Pancreas (tissue), 10 donors: ENCODE data around the gene AGPS. TPM values are rescaled to one million over a fixed set of nuclear protein-coding genes. Genes with fewer than 3 reads are reported as not detected.

ENCODE experiments used
- ATAC-seq, 4 donors: fragments of 200-7000 bp; cut with Tn5 transposase; one replicate each; pipeline versions ENCODE4 v1.8.0 to v1.9.1; 2020; ENCODE audit warnings: mild to moderate bottlenecking in 4 of 4, moderate library complexity in 4 of 4
- DNase-seq, 6 donors: peaks; one replicate each; pipeline ENCODE4 v3.0.0-alpha.2; 2020
- FAIRE-seq: peaks from 2 replicates; lab custom pipeline; 2012; peaks lifted over from hg19 to GRCh38; lab: Jason Lieb, UNC
- H3K27ac ChIP-seq, 4 donors: fragments of 200-600 bp; sonication (generic); 1 replicate in 3 of 4; 2 replicates in 1 of 4; pipeline versions ENCODE4 v1.5.0 to v1.8.0; 2020
- H3K27me3 ChIP-seq, 4 donors: fragments of 200-600 bp; one replicate each; pipeline ENCODE4 v1.8.0; 2021
- H3K36me3 ChIP-seq, 3 donors: fragments of 200-600 bp; sonication (generic) in 1 of 3; one replicate each; pipeline versions ENCODE4 v1.5.0 to v1.8.0; 2020 to 2021
- H3K4me1 ChIP-seq, 3 donors: fragments of 200-600 bp; one replicate each; pipeline ENCODE4 v1.8.0; 2021
- H3K4me3 ChIP-seq, 4 donors: fragments of 200-600 bp; sonication (generic) in 2 of 4; one replicate each; pipeline versions ENCODE4 v1.5.0 to v1.8.0; 2020 to 2021
- H3K9me3 ChIP-seq, 4 donors: fragments of 200-600 bp; one replicate each; pipeline ENCODE4 v1.8.0; 2021
- CTCF ChIP-seq, 4 donors: fragments of 200-600 bp; sonication (generic) in 3 of 4; IDR thresholded peaks; one replicate each; pipeline versions ENCODE4 v1.5.0 to v1.8.0; 2021; ENCODE audit warnings: antibody characterized with exemption in 4 of 4
- WGBS, 2 donors: extraction: QIAGEN DNeasy Blood & Tissue Kit; methylation state at CpG; one replicate each; pipeline ENCODE4 v1.1.7; 2013; 5-methylcytosine and 5-hydroxymethylcytosine counted together
- intact Hi-C, 3 donors: fragments of 100-400 bp; cut with DNase I; formaldehyde crosslinking; loops; one replicate each; pipeline versions ENCODE4 v1.11.1 to v1.14.2; 2022
- polyA plus RNA-seq, 2 donors: library from polyadenylated mRNA; stranded (reverse); fragments of 200-250 nt; gene quantifications; one replicate each; pipeline ENCODE4 v1.2.3, GENCODE V29; 2013
- total RNA-seq, 6 donors: library from RNA; stranded (reverse); fragmentation: NEBNext Ultra II Directional in 4 of 6; extraction: Animal tissue kit (Norgen Biotek cat#: 25700) in 4 of 6; gene quantifications; one replicate each; pipeline versions ENCODE4 v1.2.1 to v1.2.4, GENCODE V29; 2021 to 2023
- donor health status: healthy with polysubstance abuse.
- donor health status: DM: no; HTN: no; CAD: no; lungs with moderate emphysema.
- donor health status: DM: no; HTN: no; CAD: no.
- donor health status: control.
- donor health status: control.
- donor health status: Bipolar disorder and iron deficiency.
- donor health status: DM: yes; HTN: yes; CAD: no.
- donor health status: DM: no; HTN: no; CAD: no.
- donor health status: DM: no; HTN: no; CAD: no.
- donor health status: DM: yes; HTN: yes; CAD: no.

Gene AGPS
- total and polyA plus RNA-seq, 8 donors: 3.0 to 47.2 (median 23.2) TPM

- Histone ChIP-seq H3K27ac (no peak overlapping the region), H3K36me3 (no peaks in the 10 kb centered on the region), H3K4me1 (peaks cover 4% of the 10 kb centered on the region in 3 donors), H3K9me3 (no peaks in the 10 kb centered on the region), H3K27me3 (no peaks in the 10 kb centered on the region), H3K4me3 (no peak overlapping the region)
- FAIRE-seq: no peak
- no peak for ATAC-seq
- WGBS, 2 donors: 86 to 88% methylated on average over 2 of the region's 2 CpGs
- intact Hi-C loops: no loop called here
- DNase-seq: no peak
- TF ChIP-seq CTCF (IDR thresholded peaks at IDR 0.05): no peak
These were observed 163.6 kb downstream of the AGPS start for GRCh38 chr2:177556153-177556552.

- no peak for ATAC-seq
These were observed 165.2 kb downstream of the AGPS start for GRCh38 chr2:177557794-177558193.

GRCh38 chr2:177559638-177560037 is 167.1 kb downstream of the AGPS start:
- intact Hi-C loops: no loop called here
- Histone ChIP-seq H3K4me1 (no peaks in the 10 kb centered on the region), H3K9me3 (no peaks in the 10 kb centered on the region), H3K36me3 (no peaks in the 10 kb centered on the region), H3K27me3 (no peaks in the 10 kb centered on the region), H3K4me3 (no peak overlapping the region), H3K27ac (no peak overlapping the region)
- TF ChIP-seq CTCF (IDR thresholded peaks at IDR 0.05): no peak
- DNase-seq (no peak), ATAC-seq (no peak), FAIRE-seq (no peak)
- WGBS, 2 donors: 98 to 100% methylated on average over 2 of the region's 2 CpGs

More at GRCh38 chr2:177557794-177558193, 165.2 kb downstream of the AGPS start:
- 98 to 100% methylated on average over 1 of the region's 1 CpG for WGBS, 2 donors
- TF ChIP-seq CTCF (IDR thresholded peaks at IDR 0.05): no peak
- Histone ChIP-seq H3K4me1 (peaks cover 0 to 4% (median 0%) of the 10 kb centered on the region in 3 donors), H3K4me3 (no peak overlapping the region), H3K27me3 (no peaks in the 10 kb centered on the region), H3K36me3 (no peaks in the 10 kb centered on the region), H3K27ac (no peak overlapping the region), H3K9me3 (no peaks in the 10 kb centered on the region)
- DNase-seq (no peak), FAIRE-seq (no peak)
- intact Hi-C loops: no loop called here

- H3K27ac ChIP-seq: no peak overlapping the region
- no peaks in the 10 kb centered on the region for H3K27me3 ChIP-seq
- H3K9me3 ChIP-seq: no peaks in the 10 kb centered on the region
- 69 to 71% methylated on average over 1 of the region's 1 CpG for WGBS, 2 donors
- no peak for DNase-seq
- no peaks in the 10 kb centered on the region for H3K4me1 ChIP-seq
- no peak for FAIRE-seq
- H3K36me3 ChIP-seq: no peaks in the 10 kb centered on the region
- no peak for TF ChIP-seq CTCF (IDR thresholded peaks at IDR 0.05)
- intact Hi-C loops: no loop called here
- no peak overlapping the region for H3K4me3 ChIP-seq
- ATAC-seq: no peak
These were observed 175.8 kb downstream of the AGPS start for GRCh38 chr2:177568390-177568789.

- Histone ChIP-seq H3K27ac (no peak overlapping the region), H3K9me3 (no peaks in the 10 kb centered on the region), H3K4me1 (no peaks in the 10 kb centered on the region), H3K36me3 (no peaks in the 10 kb centered on the region), H3K4me3 (no peak overlapping the region), H3K27me3 (no peaks in the 10 kb centered on the region)
- no peak for DNase-seq
- ATAC-seq: no peak
- no peak for TF ChIP-seq CTCF (IDR thresholded peaks at IDR 0.05)
- no peak for FAIRE-seq
- 88 to 96% methylated on average over 5 of the region's 5 CpGs for WGBS, 2 donors
- intact Hi-C loops: no loop called here
These were observed 176.3 kb downstream of the AGPS start for GRCh38 chr2:177568893-177569292.
